GM18858 (cell line): ENCODE measurements around the gene TBXA2R.
"Not testable (repeated sequence)": the region's sequence is repeated elsewhere in the genome, so short reads cannot be mapped to it uniquely, and the experiment has no call there.

Experiments used
- ATAC-seq: cut with Tn5 transposase; IDR thresholded peaks from one replicate; pipeline ENCODE4 v1.9.1; 2021; ENCODE audit not compliant: unreplicated experiment

Gene TBXA2R

DNA sequence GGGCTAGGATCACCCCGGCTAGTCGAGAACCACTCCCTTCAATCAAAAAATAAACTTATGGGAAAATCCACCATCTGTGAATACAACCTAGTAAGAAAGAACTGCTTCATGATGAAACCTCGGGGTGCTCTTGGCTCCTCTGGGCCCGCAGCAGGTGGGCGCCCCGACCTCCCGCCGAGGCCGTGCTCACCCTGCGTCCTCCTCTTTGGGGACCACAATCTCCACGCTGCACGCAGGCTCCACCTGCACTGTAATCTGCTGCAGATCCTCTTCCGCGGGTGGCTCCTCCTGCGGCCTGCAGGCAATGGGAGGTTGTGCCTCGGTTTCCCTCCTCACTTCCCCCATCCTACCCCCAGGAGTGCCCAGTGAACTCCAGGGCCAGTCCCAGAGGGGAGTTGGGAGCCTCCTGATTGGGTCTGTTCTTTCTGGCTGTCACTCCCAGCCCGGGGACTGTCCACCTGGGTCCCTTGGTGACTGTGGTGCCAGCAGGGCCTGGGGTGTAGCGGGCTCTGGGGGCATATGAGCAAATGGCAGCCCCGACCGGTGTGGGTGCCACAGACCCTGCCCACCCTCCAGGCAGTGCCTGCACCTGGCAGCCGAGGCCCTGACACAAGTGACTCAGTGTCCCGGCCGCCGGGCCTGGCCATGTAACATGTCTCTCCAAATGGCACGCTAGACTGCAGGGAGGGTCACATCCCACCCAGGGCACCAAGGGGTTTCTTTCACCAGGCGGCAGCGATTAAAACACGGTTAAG is 35.0 kb upstream of the TBXA2R start:
- no peak for ATAC-seq

DNA sequence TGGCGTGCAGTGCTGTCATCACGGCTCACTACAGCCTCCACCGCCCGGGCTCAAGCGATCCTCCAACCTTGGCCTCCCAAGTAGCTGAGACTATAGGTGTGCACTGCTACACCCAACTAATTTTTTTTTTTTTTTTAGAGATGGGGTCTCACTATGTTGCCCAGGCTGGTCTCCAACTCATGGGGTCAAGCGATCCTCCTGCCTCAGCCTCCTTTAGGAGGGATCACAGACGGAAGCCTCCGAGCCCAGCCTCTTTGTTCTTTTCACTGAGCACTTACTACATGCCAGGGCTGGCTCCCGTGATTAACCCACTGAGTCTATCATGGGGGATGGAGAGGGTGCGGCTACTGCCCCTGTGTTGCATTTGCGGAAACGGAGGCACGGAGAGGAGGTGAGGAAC is 32.8 kb upstream of the TBXA2R start:
- no peak for ATAC-seq

DNA sequence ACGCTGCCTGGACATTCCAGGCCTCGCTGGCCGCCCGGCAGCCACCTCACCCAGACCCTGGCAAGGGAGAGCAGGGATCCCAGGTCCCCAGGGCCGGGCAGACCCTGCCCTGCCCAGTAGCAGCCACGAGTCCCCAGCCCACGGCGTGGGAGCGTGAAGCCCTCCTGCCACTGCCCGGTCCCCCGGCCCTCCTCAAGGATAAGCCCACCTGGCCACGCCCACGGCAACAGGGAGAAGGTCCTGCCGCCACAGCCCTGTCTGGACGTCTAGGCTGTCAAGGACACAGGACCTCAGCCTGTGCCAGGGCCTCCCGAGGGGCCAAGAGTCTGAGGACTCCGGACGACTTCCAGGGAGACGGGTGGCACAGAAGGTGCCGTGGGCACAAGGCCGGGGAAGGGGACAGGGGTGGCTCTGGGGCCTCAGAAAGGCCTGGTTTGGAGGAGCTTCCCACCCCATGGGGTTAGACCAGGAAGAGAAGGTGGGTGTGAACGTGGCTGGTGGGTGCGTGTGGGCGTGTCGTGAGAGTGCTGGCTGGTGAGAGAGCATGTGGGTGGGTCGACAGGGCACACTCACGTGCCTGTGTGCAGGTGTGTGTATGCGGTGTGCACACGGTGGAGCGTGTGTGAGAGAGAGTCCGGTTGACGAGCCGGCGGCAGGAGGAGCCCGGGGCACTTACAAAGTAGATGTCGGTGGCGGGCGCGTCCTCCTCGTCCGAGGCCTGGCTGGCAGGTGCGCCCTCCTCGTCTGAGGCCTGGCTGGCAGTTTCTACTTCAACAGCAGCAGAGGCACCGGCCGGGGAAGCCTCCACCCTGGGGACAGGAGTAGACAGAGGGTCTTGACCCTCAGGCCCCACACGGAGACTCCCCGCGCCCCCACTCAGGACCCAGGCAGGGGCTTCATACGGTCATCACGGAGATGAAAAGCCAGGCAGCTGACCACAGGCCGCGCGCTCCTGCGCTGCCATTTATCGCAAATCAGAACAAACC is 31.8 kb upstream of the TBXA2R start:
- ATAC-seq: no peak

DNA sequence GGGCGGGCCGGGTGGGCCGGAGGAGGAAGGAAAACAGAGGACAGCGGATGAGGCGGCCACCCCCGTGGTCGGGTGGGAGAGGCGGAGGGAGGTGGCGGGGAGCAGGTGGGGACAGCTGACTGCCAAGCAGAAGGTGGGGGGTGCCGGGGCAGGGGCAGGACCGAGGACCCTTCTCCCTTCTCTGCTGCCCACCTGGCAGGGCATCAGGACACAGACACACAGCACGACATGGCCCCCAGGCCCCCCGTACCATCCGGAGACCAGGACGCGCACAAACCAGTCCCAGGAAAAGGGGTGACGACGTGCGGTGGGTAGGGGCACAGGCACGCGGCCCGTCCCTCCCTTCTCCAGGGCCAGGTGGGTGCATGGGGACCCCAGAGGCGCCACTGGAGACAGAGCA is 30.9 kb upstream of the TBXA2R start:
- ATAC-seq: no peak

DNA sequence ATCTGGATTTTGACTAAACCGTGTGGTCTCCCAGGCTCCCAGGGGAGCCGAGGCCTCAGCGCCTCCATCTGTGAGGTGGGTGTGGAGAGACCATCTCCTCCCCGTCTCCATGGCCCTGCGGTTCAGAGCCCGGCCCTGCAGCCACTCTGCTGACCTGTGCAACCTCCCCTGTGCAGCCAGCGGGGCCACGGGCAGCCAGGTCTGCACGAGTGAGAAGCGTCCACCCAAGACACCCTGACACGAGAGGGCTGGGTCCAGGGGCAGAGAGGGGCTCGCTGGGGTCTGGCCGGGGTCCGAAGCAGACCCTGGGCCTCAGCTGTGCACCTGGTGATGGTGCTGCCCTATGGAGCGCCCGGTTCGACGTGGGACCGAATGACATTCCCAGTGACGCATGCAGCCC is 30.3 kb upstream of the TBXA2R start:
- ATAC-seq: no peak

DNA sequence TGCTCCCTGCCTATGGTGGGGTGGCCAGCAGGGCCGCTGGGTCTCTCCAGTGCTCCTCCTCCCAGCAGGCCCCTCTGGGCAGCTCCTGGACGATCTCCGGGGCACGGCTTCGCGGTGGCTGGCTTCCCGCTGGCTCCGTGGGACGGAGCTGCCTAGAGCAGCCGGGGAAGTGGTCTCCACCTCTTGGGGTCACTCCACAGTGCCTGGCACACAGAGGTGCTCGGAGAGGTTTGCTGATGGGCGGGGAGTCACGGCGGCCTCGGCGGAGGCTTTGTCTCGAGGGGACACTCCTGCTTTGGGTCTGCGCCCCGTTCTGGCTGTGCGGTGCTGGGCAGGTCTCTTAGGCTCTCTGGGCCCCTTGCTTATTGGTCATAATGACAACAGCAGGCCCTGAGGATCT is 29.8 kb upstream of the TBXA2R start:
- ATAC-seq: no peak

DNA sequence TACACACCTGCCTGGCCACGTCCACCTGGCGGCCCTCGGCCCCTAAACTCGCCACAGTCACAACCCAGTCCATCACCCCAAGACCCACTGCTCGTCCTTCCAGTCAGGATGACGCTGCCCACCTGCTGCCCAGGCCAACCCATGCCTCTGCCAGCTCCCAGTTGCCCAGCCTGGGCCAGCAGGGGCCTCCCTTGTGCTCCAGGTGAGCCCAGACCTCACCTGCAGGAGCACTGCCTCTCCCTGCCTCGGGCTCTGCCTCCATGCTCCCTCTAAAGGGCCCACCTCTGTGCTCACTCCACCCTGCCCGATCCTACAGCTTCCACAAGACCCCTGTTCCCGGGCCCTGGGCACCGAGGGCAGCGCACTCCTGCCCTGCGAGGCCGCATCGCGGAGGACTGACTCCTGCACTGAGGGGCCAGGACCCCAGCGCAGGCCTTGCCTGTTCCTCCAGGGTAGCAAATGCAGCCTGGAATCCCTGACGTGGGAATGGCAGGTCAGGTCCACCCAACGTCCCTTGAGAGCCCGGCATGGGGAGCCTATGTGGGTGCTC is 27.9 kb upstream of the TBXA2R start:
- ATAC-seq: no peak

DNA sequence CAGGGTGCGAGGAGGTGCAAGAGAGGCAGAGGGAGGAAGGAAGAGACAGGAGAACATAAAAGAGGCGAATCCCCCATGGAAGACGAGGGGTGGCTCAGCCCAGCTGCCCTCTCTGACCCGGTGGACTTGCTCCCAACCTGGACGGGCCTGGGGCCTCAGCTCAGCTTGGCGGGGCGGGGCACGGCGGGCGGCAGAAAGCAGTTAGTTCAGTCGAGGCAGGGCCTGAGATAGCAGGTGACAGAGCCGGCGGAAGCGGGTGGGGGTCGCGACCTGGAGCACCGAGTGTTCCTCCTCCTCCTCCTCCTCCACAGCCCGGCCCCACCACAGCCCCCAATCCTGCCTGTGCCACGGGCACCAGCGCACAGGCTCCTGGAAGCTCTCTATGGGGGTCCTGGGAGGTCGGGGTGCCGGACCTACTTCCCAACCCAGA is 26.9 kb upstream of the TBXA2R start:
- no peak for ATAC-seq

DNA sequence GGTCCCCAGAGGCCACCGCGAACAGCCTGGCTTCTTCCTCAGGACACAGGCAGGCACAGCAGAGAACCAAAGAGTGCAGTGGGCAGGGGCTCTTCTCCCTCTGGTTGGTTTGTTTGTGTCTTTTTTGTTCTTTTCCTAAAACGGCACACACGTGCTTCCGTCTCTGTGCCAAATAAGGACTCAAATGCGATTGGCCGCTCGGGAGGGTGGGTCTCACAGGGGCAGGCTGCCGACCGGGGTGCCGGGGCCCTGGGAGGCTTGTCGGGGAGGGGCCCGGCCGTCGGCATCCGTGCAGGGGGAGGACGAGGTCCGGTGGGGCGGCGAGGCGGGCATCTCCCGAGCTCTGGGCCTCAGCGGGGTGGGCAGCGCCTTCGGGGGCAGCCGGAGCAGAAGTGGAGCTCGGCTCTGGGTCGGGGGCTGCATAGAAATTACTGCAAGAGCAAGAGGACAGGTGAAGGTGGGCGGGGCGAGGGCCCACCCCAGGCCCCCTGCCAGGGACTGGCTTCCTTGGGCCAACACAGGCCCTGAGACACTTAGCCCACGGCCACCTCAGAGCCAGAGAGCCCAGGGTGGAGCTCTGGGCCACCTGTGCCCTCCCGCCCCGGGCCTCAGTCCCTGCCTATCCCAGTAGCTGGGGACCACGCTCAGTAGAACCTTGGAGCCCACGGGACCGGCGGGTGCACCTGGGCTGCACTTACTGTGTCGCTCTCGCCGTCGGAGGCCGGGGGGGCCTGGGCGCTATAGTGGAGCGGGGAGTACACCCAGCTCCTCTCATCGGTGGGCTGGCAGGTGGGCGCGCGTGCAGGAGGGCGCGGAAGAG is 26.3 kb upstream of the TBXA2R start:
- ATAC-seq: no peak

DNA sequence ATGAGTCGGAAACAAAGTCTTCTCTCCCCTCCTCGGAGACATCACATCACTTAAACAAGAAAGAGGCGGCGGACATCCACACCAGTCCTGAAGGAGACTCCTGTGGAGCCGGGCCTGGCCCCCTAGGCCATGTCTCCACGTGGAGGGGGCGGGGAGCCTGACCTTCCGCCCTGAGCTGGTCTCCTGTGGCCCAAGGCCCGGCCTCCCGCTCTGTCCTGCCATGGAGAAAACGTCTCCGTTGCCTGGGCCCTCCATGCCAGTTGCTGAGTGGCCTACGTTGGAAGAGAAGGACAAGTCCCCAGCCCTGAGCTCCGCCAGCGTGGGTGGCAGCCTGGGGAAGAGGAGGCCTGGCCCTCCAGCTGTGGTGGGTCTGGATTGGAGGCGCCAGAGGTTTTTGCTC is 25.4 kb upstream of the TBXA2R start:
- no peak for ATAC-seq

DNA sequence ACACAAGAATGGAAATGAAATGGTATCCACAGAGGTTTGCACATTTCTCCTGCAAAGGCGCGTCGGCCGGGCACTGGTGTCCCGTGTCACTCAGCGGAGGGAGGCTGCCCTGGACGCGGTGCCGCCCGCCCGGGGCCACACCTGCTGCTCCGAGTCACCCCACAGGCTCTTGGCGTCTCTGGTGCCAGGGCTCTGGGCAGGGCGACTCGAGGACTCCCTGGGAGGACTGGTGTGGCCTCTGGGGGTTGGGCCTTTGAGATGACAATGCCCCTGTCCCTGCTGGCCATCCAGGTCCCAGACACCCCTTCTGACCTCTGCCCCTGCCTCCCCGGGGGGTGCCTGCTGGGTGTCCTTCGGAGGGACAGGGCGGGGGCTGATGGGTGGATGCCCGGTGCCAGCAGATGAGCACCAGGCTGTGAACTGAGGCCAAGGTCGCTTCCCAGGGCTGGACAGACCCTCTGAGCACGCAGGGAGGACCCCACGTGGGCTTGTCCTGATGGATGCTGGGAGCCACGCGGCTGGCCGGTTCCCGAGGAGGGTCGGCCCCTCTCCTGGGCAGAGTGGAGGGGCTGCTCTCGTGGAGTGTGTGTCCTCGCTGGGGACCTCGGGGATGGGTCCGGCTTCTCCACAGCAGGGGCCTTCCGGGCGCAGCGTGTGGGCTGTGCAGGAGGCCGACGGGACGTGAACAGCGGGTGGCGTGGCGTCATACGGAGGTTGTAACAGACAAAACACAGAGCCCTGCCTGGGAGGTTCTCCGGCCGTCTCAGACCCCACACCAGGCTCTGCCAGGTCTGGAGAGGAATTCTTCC is 24.6 kb upstream of the TBXA2R start:
- ATAC-seq: no peak

DNA sequence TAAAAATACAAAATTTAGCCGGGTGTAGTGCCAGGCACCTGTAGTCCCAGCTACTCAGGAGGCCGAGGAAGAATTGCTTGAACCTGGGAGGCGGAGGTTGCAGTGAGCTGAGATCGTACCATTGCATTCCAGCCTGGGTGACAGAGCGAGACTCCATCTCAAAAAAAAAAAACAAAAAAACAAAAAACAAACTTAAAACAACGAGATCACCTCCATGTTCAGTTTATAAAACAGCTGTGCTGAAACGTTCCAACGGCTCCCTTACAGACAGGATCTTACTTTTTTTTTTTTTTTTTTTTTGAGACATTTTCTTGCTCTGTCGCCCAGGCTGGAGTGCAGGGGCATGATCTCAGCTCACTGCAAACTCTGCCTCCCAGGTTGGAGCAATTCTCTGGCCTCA is 22.1 kb upstream of the TBXA2R start:
- ATAC-seq: not testable (repeated sequence)

DNA sequence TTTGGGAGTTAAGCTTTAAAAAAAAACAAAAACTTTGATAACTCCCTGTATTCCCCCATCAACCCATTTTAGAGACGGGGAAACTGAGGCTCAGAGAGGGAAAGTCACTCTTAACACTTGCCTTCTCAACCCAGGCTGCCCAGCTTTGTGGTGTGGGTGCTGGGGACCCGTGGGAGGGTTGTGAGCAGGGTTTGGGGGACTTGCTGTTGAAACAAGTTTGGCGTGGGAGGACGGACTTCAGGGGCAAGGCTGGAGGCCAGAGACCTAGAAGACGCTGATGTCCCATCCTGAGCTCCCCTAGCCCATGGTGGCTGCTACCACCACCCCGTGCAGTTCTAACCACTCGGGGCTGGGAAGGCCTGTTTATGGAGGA is 20.7 kb upstream of the TBXA2R start:
- no peak for ATAC-seq

DNA sequence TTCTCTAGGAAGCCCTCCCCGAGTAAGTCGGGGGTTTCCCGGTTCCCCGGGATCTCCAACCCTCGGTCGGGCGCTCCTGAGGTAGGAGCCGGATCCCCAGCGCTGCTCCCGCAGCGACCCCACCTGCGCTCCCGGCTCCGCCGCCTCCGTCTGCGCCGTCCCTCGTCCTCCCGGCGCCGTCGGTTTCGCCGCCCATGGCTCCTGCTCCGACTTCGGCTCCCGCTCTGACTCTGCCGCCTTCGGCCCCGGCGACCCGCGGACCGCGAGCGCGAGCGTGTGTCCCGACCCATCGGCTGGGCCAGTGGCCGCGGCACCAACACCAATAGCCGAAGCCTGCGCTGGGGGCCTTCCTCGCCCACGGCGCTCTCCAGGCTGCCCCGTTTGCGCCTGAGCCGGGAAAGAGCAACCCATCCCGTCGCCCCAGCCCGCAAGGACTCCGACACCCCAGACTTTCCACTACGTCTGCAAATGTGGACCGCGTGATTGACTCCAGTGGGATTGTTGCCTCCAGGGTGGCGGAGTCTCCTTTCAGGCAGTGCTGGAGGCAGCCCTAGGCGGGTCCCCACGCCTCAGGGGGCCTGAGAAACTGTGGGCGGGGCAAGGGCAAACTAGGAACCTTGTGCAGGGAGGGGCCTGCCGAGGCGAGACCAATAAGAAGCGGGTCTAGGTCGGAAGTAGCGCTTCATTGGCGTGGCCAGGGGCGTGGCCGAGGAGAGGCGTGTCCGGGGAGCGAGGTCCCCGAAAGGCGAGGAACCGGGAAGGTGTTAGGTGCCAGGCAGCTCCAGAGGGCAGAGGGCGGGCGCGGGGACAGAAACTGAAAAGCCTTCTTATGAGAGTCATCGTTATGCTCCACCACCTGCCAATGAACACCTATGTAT is 20.0 kb upstream of the TBXA2R start, which contains the start of gene CACTIN:
CACTIN (minus strand) TSS at position 318 of the 878 bp plus-strand sequence; CDS start at position 290, 28 bp downstream.
- peak; percentile 66 for ATAC-seq

DNA sequence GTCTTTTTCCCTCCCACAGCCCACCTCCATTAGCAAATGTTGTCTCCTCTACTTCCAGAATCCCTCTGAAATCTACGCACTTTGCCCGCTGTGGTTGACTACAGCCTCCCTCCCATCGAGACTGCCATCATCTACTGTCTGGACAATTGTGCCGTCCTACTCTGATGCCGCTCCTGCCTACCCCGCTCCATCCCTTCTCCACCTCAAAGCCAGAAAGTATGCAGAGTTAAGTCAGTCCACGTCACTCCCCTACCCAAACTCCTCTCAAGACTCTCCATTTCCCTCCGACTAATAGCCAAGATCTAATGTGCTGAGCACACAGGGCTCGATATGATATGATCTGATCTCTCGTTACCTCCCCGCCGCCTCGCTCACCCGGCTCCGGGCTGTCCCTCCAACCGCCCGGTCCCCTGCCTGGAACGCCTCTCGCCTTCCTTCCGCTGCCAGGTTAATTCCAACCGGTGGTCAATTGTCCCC is 19.4 kb upstream of the TBXA2R start:
- no peak for ATAC-seq

DNA sequence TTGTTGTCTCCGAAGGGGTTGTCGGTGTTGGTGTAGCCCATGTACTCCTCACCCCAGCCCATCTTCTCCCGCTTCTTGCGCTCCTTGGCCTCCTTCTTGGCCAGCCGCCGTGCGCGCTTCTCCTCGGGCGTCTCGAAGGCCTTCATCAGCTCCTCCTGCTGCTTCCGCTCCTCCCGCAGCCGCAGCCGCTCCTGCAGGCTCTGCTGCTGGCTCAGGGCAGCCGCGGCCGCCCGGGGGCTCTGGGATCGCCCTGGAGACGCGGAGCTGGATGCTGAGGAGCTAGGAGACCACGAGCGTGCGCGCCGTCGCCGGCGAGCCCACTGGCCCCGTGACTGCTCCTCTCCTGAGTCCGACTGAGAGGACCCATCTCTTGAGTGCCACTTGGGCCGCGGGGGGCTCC is 17.0 kb upstream of the TBXA2R start:
- ATAC-seq: no peak

DNA sequence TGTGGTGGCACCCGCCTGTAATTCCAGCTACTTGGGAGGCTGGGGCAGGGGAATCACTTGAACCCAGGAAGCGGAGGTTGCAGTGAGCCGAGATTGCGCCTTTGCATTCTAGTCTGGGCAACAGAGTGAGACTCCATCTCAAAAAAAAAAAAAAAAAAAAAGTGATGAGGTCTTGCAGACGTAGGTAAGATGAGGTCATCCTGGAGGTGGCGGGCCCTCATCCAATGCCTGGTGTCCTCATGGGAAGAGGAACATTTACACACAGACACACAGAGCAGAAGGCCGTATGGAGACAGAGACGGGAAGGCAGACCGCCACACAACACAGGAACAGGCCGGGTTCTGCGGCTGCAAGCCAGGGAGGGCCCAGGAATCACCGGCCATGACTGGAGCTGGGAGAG is 15.5 kb upstream of the TBXA2R start:
- ATAC-seq: no peak

DNA sequence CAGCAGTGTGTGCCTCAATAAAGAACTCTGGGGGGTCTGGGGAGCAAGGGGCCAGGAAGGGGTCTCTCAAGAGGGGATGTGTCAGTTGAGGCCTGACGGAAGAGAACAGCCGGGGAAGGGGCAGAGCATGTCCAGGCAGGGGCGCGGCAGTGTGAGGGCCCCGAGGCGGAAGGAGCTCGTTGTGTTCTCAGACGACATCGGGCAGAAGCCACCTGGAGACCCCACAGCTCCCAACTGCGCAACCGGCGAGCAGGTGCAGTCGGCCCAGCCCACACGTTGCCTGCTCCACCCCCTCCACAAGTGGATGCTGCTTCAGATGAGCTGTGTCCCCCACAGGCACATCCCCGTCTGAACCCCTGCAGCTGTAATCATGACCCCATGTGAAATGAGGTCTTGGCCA is 15.0 kb upstream of the TBXA2R start:
- ATAC-seq: no peak
